GM19372 (cell line): ENCODE data around the gene MYH15.

Experiments
- ATAC-seq: cut with Tn5 transposase; IDR thresholded peaks from one replicate; pipeline ENCODE4 v1.9.1; 2021; ENCODE audit warnings: mild to moderate bottlenecking, low read depth, moderate library complexity; ENCODE audit not compliant: unreplicated experiment

The MYH15 gene

DNA sequence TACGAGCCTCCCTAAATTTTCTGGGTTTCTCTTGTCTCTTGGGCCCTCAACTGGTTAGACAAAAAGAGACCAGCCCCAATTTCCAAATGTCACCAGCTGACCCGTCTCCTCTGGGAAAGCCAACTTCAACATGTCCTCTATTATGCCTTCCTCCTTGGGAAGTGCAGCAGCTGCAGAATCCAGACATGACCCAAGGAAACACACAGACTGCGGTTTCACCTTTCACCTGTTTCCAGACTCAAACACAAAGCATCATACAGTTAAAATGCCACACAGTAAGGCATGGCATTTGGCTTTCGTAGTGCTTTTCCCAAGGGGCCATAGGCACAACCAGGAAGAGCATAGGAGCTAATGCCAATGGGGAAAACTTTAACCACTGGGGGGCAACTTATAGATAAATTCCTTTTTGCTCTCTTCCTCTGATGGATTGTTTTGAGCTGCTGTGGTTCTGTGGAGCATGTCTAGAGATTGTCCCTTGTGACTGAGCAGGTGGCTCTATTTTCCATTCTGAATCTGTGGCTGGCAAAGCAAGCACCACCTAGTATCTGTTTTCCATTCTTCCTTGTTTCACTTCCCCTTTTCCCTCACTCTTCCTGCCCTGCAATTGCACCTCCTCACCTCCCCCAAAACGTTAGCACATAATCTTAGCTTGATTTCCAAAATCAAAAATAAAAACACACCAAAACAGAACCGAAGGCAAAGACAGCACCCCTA lies 164.7 kb downstream of the MYH15 start:
- ATAC-seq: no peak

DNA sequence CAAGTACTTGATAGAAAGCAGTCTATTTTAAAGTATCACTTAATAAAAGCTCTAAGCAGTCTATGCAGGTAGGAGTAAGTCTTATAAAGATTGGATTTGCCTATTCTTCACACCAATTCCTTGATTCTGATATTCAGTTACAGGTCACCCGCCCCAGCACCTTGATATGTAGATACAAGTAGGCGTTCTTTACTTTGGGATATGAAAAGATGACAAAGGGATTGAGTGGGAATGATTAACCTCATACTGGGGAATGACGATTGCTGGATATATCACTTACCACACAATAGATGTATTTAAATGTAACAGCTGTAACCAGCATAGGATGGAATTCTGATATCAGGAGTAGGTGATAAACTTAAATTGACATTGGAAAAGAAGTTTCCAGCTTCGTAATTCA lies 166.9 kb downstream of the MYH15 start:
- ATAC-seq: no peak

DNA sequence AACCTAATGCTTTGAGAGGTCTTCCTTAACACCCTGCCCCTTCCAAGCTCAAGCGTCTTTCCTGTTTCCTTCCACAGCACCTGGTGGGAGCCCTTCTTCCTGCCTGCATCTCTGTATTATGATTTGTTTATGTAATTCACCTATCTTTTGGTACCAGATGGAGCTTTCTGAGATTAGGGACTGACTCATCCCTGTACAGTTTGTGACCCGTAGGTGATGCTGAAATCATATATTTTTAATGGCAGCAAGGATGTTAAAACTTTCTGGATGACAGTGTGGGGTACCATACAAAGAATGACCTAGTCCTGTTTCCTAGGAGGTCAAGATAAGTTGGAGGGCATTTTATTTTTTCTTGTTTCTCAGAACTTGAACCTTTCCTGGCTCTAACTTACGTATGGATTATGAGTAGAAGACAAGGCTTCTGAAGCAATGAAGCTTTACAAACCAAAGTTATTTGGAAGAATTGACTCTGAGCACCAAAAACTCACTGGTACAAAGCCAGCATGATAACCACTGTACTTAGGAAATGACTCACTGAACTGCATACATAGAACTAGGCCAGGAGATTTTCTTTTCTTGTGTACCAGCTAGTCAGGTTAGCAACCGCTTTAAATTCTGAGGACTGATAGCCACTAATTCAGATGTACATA lies 167.4 kb downstream of the MYH15 start:
- ATAC-seq: no peak

DNA sequence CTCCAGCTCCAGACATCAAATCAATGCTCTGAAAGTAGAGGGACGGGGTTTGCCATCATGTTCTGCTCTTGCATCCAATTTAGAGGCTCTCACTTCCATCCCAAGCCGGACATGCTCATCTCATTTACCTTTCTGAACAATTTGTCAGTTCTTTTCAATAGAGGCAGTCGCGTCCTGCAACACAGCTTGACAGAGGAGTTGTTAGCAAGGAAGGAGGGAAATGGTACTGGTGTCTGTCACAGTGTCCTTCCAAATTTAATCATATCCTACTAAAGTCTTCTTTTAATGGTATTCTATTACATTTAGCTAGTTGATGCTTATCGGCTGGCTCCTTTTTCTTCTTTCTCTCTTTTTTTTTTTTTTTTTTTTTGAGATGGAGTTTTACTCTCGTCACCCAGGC lies 168.5 kb downstream of the MYH15 start:
- ATAC-seq: no peak

DNA sequence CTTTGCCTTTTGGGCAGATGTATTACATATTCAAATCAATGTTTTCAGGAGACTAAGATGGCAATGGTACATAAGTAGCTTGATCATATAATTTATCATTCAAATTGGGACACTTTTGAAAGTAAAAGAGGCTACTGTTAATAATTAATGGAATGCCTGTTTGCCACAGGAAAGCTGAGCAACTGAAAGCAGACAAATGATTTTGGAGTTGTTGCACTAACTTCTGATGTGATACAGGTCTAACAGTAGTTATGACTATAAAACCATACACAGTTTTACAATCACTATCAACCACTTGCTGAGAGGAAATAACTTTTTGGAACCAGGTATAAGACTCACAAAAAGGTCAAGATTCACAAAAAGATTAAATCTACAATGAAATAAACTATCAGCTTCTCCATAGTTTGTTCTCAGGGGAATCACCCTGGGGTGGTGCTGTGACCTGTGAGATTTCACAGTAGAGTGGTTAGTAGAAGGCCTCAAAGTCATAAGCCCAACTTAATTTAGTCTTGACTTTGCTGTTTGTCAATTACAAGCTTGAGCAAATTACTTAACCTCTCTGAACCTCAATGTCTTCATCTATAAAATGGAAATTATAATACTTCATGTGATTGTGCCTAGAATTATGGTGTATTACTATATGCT lies 171.4 kb downstream of the MYH15 start:
- ATAC-seq: peak; percentile 52

DNA sequence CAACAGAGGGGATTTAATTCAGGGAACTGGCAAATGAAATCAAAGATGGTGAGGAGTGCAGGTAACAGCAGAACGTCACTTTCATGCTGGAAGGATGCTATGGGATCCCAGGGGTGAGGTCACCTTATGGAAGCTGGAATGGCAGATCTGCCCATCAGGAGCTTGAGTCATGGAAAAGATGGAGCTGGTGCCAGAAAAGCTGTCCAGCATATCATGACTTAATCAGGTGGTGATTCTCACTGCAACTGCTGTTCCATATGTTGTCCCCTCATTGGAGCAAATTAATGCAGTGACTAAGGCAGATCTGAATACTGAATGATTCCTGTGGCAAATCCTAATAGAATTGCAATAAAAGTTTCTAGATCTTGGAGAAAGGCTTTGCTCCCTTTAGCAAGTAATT lies 175.7 kb downstream of the MYH15 start:
- no peak for ATAC-seq

DNA sequence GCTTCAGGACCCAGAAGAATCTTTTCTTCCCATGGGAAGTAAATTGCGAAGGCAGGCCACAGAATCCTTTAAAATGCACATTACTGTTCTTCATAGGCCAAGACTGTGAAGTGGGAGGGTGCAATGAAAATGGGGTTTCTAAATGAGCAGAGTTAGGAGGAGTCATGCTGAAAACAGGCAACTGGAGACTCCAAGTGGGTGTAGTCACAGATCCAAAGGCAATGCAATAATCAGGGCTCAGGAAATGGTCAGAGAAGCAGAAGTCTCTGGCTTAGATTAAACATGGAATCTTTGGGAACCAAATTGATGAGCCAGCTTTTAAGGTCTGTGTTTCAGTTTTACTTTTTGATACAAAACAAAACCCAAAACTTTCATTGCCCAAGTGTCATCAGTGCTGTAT lies 176.4 kb downstream of the MYH15 start:
- no peak for ATAC-seq

DNA sequence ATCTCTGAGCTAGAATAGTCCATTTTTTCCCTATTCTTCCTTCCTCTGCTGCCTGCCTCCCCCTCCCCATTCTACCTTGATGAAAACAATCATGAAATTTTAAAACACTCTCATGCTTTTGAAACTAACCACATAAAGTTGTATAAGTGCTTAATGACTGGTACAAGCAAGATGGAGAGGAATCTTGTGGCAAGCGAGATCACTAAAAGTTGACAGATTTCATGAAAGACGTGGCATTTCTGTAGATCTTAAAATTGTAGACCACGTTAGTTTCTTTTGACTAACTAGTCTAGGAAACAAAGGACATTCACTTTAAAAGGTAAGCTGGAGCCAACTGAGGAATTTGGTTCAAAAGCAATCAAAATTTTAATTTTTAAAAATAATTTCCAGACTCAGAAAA lies 178.6 kb downstream of the MYH15 start:
- ATAC-seq: no peak
